SK-N-SH treated with all-trans-retinoic acid at 6 μM for 48 hours (cell line): Measurements from ENCODE around the gene PLXNA4.

ENCODE experiments used
- ATAC-seq: fragments of 200-7000 bp; cut with Tn5 transposase; 3 replicates; pipeline ENCODE4 v1.9.1; 2020; ENCODE audit warnings: mild to moderate bottlenecking, moderate library complexity
- ARNTL ChIP-seq: fragments of 450-650 bp; formaldehyde crosslinking; IDR thresholded peaks from 2 replicates; pipeline ENCODE4 v1.5.0; 2020; ENCODE audit warnings: low read depth, mild to moderate bottlenecking, moderate library complexity, borderline replicate concordance
- BACH2 ChIP-seq: fragments of 250-450 bp; sonication (Bioruptor Pico); IDR thresholded peaks from 2 replicates; pipeline ENCODE4 v1.9.0; 2021; ENCODE audit warnings: mild to moderate bottlenecking, borderline replicate concordance
- CSDC2 ChIP-seq: fragments of 250-450 bp; sonication (Bioruptor Pico); IDR thresholded peaks from 2 replicates; pipeline ENCODE4 v1.5.0; 2020; ENCODE audit warnings: mild to moderate bottlenecking, moderate library complexity
- ISL1 ChIP-seq: fragments of 250-450 bp; sonication (Bioruptor Pico); IDR thresholded peaks from 2 replicates; pipeline ENCODE4 v2.1.2; 2022; ENCODE audit warnings: mild to moderate bottlenecking, moderate library complexity
- OSR1 ChIP-seq: fragments of 250-450 bp; sonication (Bioruptor Pico); IDR thresholded peaks from 2 replicates; pipeline ENCODE4 v1.8.0; 2022; ENCODE audit warnings: moderate library complexity, mild to moderate bottlenecking, inconsistent platforms
- POU6F1 ChIP-seq: fragments of 250-450 bp; sonication (Bioruptor Pico); IDR thresholded peaks from 2 replicates; pipeline ENCODE4 v1.8.0; 2021; ENCODE audit warnings: low read depth, mild to moderate bottlenecking, moderate library complexity, borderline replicate concordance
- RARB ChIP-seq: fragments of 250-450 bp; sonication (Bioruptor Pico); IDR thresholded peaks from 2 replicates; pipeline ENCODE4 v1.8.0; 2021; ENCODE audit warnings: mild to moderate bottlenecking, moderate library complexity
- SNAI2 ChIP-seq: fragments of 250-450 bp; sonication (Bioruptor Pico); IDR thresholded peaks from 2 replicates; pipeline ENCODE4 v1.5.0; 2020; ENCODE audit warnings: mild to moderate bottlenecking, moderate library complexity
- TCF4 ChIP-seq: fragments of 250-450 bp; sonication (Bioruptor Pico); IDR thresholded peaks from 2 replicates; pipeline ENCODE4 v1.8.0; 2021; ENCODE audit warnings: mild to moderate bottlenecking, moderate library complexity, borderline replicate concordance
- TOX ChIP-seq: fragments of 250-450 bp; sonication (Bioruptor Pico); IDR thresholded peaks from 2 replicates; pipeline ENCODE4 v1.8.0; 2021; ENCODE audit warnings: mild to moderate bottlenecking, moderate library complexity, borderline replicate concordance
- TSHZ2 ChIP-seq: fragments of 250-450 bp; sonication (Bioruptor Pico); IDR thresholded peaks from 2 replicates; pipeline ENCODE4 v1.5.0; 2020; ENCODE audit warnings: mild to moderate bottlenecking, moderate library complexity
- ZC3H10 ChIP-seq: fragments of 250-450 bp; sonication (Bioruptor Pico); IDR thresholded peaks from 2 replicates; pipeline ENCODE4 v1.5.1; 2021; ENCODE audit warnings: mild to moderate bottlenecking, moderate library complexity
- ZFP3 ChIP-seq: fragments of 250-450 bp; sonication (Bioruptor Pico); IDR thresholded peaks from 2 replicates; pipeline ENCODE4 v1.5.0; 2020; ENCODE audit warnings: mild to moderate bottlenecking, moderate library complexity
- ZFP30 ChIP-seq: fragments of 450-650 bp; formaldehyde crosslinking; IDR thresholded peaks from 2 replicates; pipeline ENCODE4 v1.5.0; 2022; ENCODE audit warnings: mild to moderate bottlenecking, moderate library complexity
- ZNF565 ChIP-seq: fragments of 450-650 bp; formaldehyde crosslinking; conservative IDR thresholded peaks from 2 replicates; pipeline ENCODE4 v1.5.0; 2020; ENCODE audit warnings: low read depth, mild to moderate bottlenecking, moderate library complexity
- ZNF70 ChIP-seq: fragments of 450-650 bp; formaldehyde crosslinking; IDR thresholded peaks from 2 replicates; pipeline ENCODE4 v1.5.0; 2020; ENCODE audit warnings: mild to moderate bottlenecking, moderate library complexity
- TF ChIP-seq, protein P1 (sequence below): fragments of 250-450 bp; sonication (Bioruptor Pico); IDR thresholded peaks from 2 replicates; pipeline ENCODE4 v1.8.0; 2020; ENCODE audit warnings: mild to moderate bottlenecking, moderate library complexity, borderline replicate concordance
- TF ChIP-seq, protein P2 (sequence below): fragments of 250-450 bp; sonication (Bioruptor Pico); IDR thresholded peaks from 2 replicates; pipeline ENCODE4 v1.5.1; 2020; ENCODE audit warnings: low read depth, mild to moderate bottlenecking, moderate library complexity

The PLXNA4 gene

DNA sequence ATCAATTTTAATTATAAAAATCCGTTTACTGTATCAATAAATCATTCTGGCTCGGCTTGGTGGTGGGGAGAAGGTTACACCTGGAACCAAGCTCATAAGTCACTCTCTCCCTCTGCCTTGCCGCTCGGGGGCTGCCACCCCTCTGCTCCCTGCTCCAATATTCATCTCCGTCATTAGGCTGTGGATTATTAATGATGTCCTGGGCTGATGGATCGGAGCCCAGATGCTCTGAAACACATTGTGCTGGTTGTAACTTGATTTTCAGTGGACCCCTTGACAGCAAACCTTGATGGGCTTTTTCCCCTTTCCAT, 314.2 kb downstream of the PLXNA4 start:
- TF ChIP-seq, protein P1, sequence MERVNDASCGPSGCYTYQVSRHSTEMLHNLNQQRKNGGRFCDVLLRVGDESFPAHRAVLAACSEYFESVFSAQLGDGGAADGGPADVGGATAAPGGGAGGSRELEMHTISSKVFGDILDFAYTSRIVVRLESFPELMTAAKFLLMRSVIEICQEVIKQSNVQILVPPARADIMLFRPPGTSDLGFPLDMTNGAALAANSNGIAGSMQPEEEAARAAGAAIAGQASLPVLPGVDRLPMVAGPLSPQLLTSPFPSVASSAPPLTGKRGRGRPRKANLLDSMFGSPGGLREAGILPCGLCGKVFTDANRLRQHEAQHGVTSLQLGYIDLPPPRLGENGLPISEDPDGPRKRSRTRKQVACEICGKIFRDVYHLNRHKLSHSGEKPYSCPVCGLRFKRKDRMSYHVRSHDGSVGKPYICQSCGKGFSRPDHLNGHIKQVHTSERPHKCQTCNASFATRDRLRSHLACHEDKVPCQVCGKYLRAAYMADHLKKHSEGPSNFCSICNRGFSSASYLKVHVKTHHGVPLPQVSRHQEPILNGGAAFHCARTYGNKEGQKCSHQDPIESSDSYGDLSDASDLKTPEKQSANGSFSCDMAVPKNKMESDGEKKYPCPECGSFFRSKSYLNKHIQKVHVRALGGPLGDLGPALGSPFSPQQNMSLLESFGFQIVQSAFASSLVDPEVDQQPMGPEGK (CRISPR knock-in tag) = no peak
- TF ChIP-seq RARB (no peak), ZNF565 (CRISPR knock-in tag) (no peak), ZNF70 (CRISPR knock-in tag) (no peak)
- TF ChIP-seq, protein P2, sequence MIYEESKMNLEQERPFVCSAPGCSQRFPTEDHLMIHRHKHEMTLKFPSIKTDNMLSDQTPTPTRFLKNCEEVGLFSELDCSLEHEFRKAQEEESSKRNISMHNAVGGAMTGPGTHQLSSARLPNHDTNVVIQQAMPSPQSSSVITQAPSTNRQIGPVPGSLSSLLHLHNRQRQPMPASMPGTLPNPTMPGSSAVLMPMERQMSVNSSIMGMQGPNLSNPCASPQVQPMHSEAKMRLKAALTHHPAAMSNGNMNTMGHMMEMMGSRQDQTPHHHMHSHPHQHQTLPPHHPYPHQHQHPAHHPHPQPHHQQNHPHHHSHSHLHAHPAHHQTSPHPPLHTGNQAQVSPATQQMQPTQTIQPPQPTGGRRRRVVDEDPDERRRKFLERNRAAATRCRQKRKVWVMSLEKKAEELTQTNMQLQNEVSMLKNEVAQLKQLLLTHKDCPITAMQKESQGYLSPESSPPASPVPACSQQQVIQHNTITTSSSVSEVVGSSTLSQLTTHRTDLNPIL (CRISPR knock-in tag) = no peak
- no peak for ATAC-seq

GRCh38 chr7:132261327-132262159, 314.7 kb downstream of the PLXNA4 start:
- TF ChIP-seq ZC3H10 (CRISPR knock-in tag) (no peak), TCF4 (CRISPR knock-in tag) (peak; percentile 30; the same call in 1 of the 2 replicates)
- ATAC-seq = peak; percentile 37; the same call in 2 of the 3 replicates

DNA sequence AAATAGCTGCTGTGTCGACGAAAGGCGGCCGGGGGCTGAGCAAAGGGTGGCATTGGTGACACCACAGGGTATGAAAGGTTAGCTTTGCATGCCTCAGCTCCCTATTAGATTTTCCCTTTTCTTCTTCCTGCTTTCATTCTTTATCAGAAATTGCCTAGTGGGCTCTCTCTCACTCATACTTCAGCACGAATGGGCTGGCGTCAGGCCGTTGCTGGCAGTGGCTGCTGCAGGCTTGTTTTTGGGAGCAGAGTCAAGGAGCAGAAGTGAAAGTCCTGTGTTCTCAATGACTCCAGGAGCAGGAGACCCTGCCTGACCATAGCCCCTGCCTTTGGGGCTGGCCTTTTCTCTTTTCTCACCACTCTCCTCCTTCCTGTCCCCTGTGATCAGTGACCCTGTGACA, 318.0 kb downstream of the PLXNA4 start:
- no peak for TF ChIP-seq OSR1 (CRISPR knock-in tag)
- no peak for TF ChIP-seq RARB
- TF ChIP-seq, protein P2 (CRISPR knock-in tag) = no peak
- TF ChIP-seq SNAI2 (CRISPR knock-in tag) = no peak
- TF ChIP-seq TSHZ2 (CRISPR knock-in tag) = no peak
- TF ChIP-seq, protein P1 (CRISPR knock-in tag) = no peak
- no peak for TF ChIP-seq TOX (CRISPR knock-in tag)
- TF ChIP-seq, all 23 proteins: peak for 0
- no peak for ATAC-seq

GRCh38 chr7:132257253-132257652, 319.0 kb downstream of the PLXNA4 start:
- ATAC-seq = no peak
- TF ChIP-seq ARNTL (no peak), ZC3H10 (CRISPR knock-in tag) (no peak)

- no peak for ATAC-seq
- TF ChIP-seq OSR1 (CRISPR knock-in tag) (no peak), ZNF565 (CRISPR knock-in tag) (no peak)
Measured at GRCh38 chr7:132256721-132257212, 319.5 kb downstream of the PLXNA4 start.

DNA sequence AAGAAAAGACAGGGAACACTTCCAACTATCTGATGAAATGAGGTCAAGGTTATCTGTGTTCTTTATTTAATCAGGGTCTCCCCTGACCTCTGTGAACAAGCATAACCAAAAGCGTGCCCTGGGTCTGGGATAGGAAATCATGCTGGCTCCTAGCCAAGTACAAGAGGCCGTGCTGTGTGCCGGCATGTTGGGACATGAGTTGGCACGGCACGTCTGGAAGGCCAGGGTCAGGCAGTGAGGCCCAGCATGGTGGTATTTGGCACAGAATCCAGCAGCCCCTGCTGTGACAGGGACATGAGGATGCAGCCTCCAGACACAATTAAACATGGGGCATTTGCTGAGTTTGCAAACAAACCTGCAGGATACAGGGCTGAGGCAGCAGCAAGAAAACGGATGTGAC, 320.4 kb downstream of the PLXNA4 start:
- no peak for TF ChIP-seq POU6F1 (CRISPR knock-in tag)
- TF ChIP-seq TCF4 (CRISPR knock-in tag) = no peak
- TF ChIP-seq CSDC2 (CRISPR knock-in tag) = no peak
- TF ChIP-seq, protein P1 (CRISPR knock-in tag) = no peak
- TF ChIP-seq SNAI2 (CRISPR knock-in tag) = no peak
- TF ChIP-seq TOX (CRISPR knock-in tag) = no peak
- no peak for TF ChIP-seq BACH2 (CRISPR knock-in tag)
- no peak for TF ChIP-seq ZFP3
- TF ChIP-seq ZFP30 (CRISPR knock-in tag) = no peak
- no peak for TF ChIP-seq ISL1 (CRISPR knock-in tag)
- ATAC-seq = no peak
